H9 (cell line): ENCODE measurements around the gene XK. TPM values are rescaled to one million over a fixed set of nuclear protein-coding genes. Genes with fewer than 3 reads are reported as not detected.

ENCODE experiments used
- DNase-seq: peaks from one replicate; pipeline ENCODE4 v3.0.0-alpha.2; 2017
- H2AFZ ChIP-seq: one replicate; pipeline ENCODE4 v1.6.1; 2013; ENCODE audit warnings: mild to moderate bottlenecking, low read length, control low read depth, moderate library complexity
- H2AK5ac ChIP-seq: 2 replicates; pipeline ENCODE4 v1.6.1; 2013; ENCODE audit warnings: low read length, control low read depth, mixed read lengths; ENCODE audit not compliant: insufficient read length
- H2BK120ac ChIP-seq: one replicate; pipeline ENCODE4 v1.6.1; 2013; ENCODE audit warnings: low read depth, mild to moderate bottlenecking, low read length, control low read depth, inconsistent platforms; ENCODE audit not compliant: poor library complexity, severe bottlenecking
- H2BK12ac ChIP-seq: 2 replicates; pipeline ENCODE4 v1.6.1; 2013; ENCODE audit warnings: low read length, control low read depth, mixed read lengths, low read depth; ENCODE audit not compliant: insufficient read length
- H2BK15ac ChIP-seq: 2 replicates; pipeline ENCODE4 v1.6.1; 2013; ENCODE audit warnings: low read depth, low read length, control low read depth
- H2BK20ac ChIP-seq: one replicate; pipeline ENCODE4 v1.6.1; 2013; ENCODE audit warnings: low read depth, mild to moderate bottlenecking, low read length, control low read depth, inconsistent platforms; ENCODE audit not compliant: poor library complexity, severe bottlenecking
- H2BK5ac ChIP-seq: 2 replicates; pipeline ENCODE4 v1.6.1; 2013; ENCODE audit warnings: low read length, control low read depth, mixed read lengths; ENCODE audit not compliant: insufficient read length
- H3K14ac ChIP-seq: 2 replicates; pipeline ENCODE4 v1.6.1; 2013; ENCODE audit warnings: low read length, control low read depth; ENCODE audit not compliant: insufficient read depth
- H3K18ac ChIP-seq: 2 replicates; pipeline ENCODE4 v1.6.1; 2013; ENCODE audit warnings: low read depth, mild to moderate bottlenecking, mixed read lengths, low read length, control low read depth; ENCODE audit not compliant: insufficient read length
- H3K23ac ChIP-seq: 2 replicates; pipeline ENCODE4 v1.6.1; 2013; ENCODE audit warnings: low read length, control low read depth, mixed read lengths, low read depth; ENCODE audit not compliant: insufficient read length
- H3K23me2 ChIP-seq: 2 replicates; pipeline ENCODE4 v1.6.1; 2013; ENCODE audit warnings: low read depth, mild to moderate bottlenecking, mixed read lengths, low read length, control low read depth; ENCODE audit not compliant: insufficient read length, poor library complexity, severe bottlenecking
- H3K27ac ChIP-seq: 2 replicates; pipeline ENCODE4 v1.5.1; 2013; ENCODE audit warnings: low read length, control low read depth, mixed read lengths, low read depth; ENCODE audit not compliant: insufficient read length
- H3K27me3 ChIP-seq: 2 replicates; pipeline ENCODE4 v1.6.1; 2013; ENCODE audit warnings: low read length, control low read depth, inconsistent platforms; ENCODE audit not compliant: insufficient read depth
- H3K4ac ChIP-seq: 2 replicates; pipeline ENCODE4 v1.6.1; 2013; ENCODE audit warnings: low read depth, mild to moderate bottlenecking, control low read depth, inconsistent platforms, low read length, moderate library complexity
- H3K4me1 ChIP-seq: 2 replicates; pipeline ENCODE4 v1.6.1; 2013; ENCODE audit warnings: low read length, control low read depth, inconsistent platforms; ENCODE audit not compliant: insufficient read depth
- H3K4me2 ChIP-seq: 2 replicates; pipeline ENCODE4 v1.6.1; 2013; ENCODE audit warnings: low read length, control low read depth, mixed read lengths; ENCODE audit not compliant: insufficient read length, insufficient read depth
- H3K56ac ChIP-seq: 2 replicates; pipeline ENCODE4 v1.6.1; 2013; ENCODE audit warnings: low read depth, mild to moderate bottlenecking, mixed read lengths, low read length, control low read depth; ENCODE audit not compliant: insufficient read length
- H3K79me1 ChIP-seq: 2 replicates; pipeline ENCODE4 v1.6.1; 2013; ENCODE audit warnings: low read depth, mild to moderate bottlenecking, moderate library complexity, low read length, control low read depth, inconsistent platforms; ENCODE audit not compliant: insufficient read depth, poor library complexity, severe bottlenecking
- H3K79me2 ChIP-seq: 2 replicates; pipeline ENCODE4 v1.6.1; 2013; ENCODE audit warnings: low read length, control low read depth, inconsistent platforms; ENCODE audit not compliant: insufficient read depth
- H3K9ac ChIP-seq: 2 replicates; pipeline ENCODE4 v1.6.1; 2013; ENCODE audit warnings: low read length, control low read depth, mixed read lengths; ENCODE audit not compliant: insufficient read length; ENCODE audit errors: extremely low read depth
- H3K9me3 ChIP-seq: one replicate; pipeline ENCODE4 v1.6.1; 2013; ENCODE audit warnings: low read depth, low read length, inconsistent platforms; ENCODE audit not compliant: control insufficient read depth
- H3T11ph ChIP-seq: one replicate; pipeline ENCODE4 v1.6.1; 2013; ENCODE audit warnings: mild to moderate bottlenecking, low read length, control low read depth, inconsistent platforms
- H4K20me1 ChIP-seq: one replicate; pipeline ENCODE4 v1.6.1; 2013; ENCODE audit not compliant: control insufficient read depth, insufficient read length, insufficient read depth
- H4K5ac ChIP-seq: 2 replicates; pipeline ENCODE4 v1.6.1; 2013; ENCODE audit warnings: low read depth, mild to moderate bottlenecking, mixed read lengths, low read length, control low read depth; ENCODE audit not compliant: insufficient read length
- H4K8ac ChIP-seq: replicated peaks from 2 replicates; pipeline ENCODE4 v1.6.1; 2013; ENCODE audit warnings: low read length, control low read depth, mixed read lengths, low read depth; ENCODE audit not compliant: insufficient read length
- H4K91ac ChIP-seq: 2 replicates; pipeline ENCODE4 v1.6.1; 2013; ENCODE audit warnings: low read depth, mild to moderate bottlenecking, moderate library complexity, mixed read lengths, low read length, control low read depth; ENCODE audit not compliant: insufficient read length
- H3K27ac Mint-ChIP-seq, 3 experiments: 2 replicates in 2 of 3; 3 replicates in 1 of 3; pipeline ENCODE4 v1.8.0; 2020 to 2021; ENCODE audit warnings: mixed read lengths in 3 of 3, mild to moderate bottlenecking in 1 of 3, moderate library complexity in 1 of 3
- H3K27me3 Mint-ChIP-seq: 2 replicates; pipeline ENCODE4 v1.8.0; 2021; ENCODE audit warnings: low read depth, mild to moderate bottlenecking, moderate library complexity, mixed read lengths
- H3K36me3 Mint-ChIP-seq, 3 experiments: 2 replicates in 2 of 3; 3 replicates in 1 of 3; pipeline ENCODE4 v1.8.0; 2020 to 2021; ENCODE audit warnings: low read depth in 3 of 3, mixed read lengths in 3 of 3; ENCODE audit not compliant: insufficient read depth in 1 of 3
- H3K4me1 Mint-ChIP-seq, 2 experiments: 2 replicates each; pipeline ENCODE4 v1.8.0; 2020; ENCODE audit warnings: mixed read lengths in 2 of 2
- H3K4me3 Mint-ChIP-seq, 2 experiments: 2 replicates in 1 of 2; 3 replicates in 1 of 2; pipeline ENCODE4 v1.8.0; 2020 to 2021; ENCODE audit warnings: mild to moderate bottlenecking in 2 of 2, mixed read lengths in 2 of 2, moderate library complexity in 1 of 2
- H3K9me3 Mint-ChIP-seq, 2 experiments: 2 replicates in 1 of 2; 3 replicates in 1 of 2; pipeline ENCODE4 v1.8.0; 2020; ENCODE audit warnings: mild to moderate bottlenecking in 2 of 2, mixed read lengths in 2 of 2, moderate library complexity in 1 of 2
- CTCF ChIP-seq: fragments of 200-600 bp; sonication (generic); conservative IDR thresholded peaks from 3 replicates; pipeline ENCODE4 v1.8.0; 2021; ENCODE audit warnings: antibody characterized with exemption, mild to moderate bottlenecking
- total RNA-seq: library from RNA; stranded (reverse); gene quantifications from 2 replicates; pipeline ENCODE4 v1.2.1, GENCODE V29; 2021

The XK gene
- total RNA-seq, 1 experiment from 2014 or later, result 0.85 TPM

- Histone ChIP-seq H2BK5ac (no peak overlapping the region), H2BK20ac (no peak overlapping the region), H3K27ac (no peak overlapping the region), H3K23me2 (no peaks in the 10 kb centered on the region), H3T11ph (no peak overlapping the region), H3K4me2 (no peak overlapping the region), H2AFZ (no peak overlapping the region), H2BK120ac (no peak overlapping the region), H2AK5ac (no peak overlapping the region), H3K27me3 (no peaks in the 10 kb centered on the region), H4K20me1 (no peaks in the 10 kb centered on the region), H2BK12ac (no peak overlapping the region), H3K4me1 (no peaks in the 10 kb centered on the region), H3K9me3 (no peaks in the 10 kb centered on the region), H3K56ac (no peak overlapping the region), H4K91ac (no peak overlapping the region), H4K5ac (no peak overlapping the region), H3K4ac (no peak overlapping the region), H3K79me1 (no peaks in the 10 kb centered on the region), H2BK15ac (no peak overlapping the region), H3K23ac (no peak overlapping the region), H3K14ac (no peak overlapping the region), H4K8ac (no peak overlapping the region), H3K79me2 (no peaks in the 10 kb centered on the region), H3K18ac (no peak overlapping the region), H3K9ac (no peak overlapping the region)
- no peak overlapping the region for H3K27ac Mint-ChIP-seq
- no peaks in the 10 kb centered on the region for H3K36me3 Mint-ChIP-seq
- H3K4me3 Mint-ChIP-seq, result no peak overlapping the region
- DNase-seq, result no peak
- H3K4me1 Mint-ChIP-seq, result no peaks in the 10 kb centered on the region
- H3K9me3 Mint-ChIP-seq, result peaks cover 38 to 45% of the 10 kb centered on the region in 2 experiments
- H3K27me3 Mint-ChIP-seq, result no peaks in the 10 kb centered on the region
- TF ChIP-seq CTCF, result no peak
These were observed 71.5 kb downstream of the XK start for GRCh38 chrX:37757082-37757481.
